Prostate gland (tissue), 2 donors: ENCODE measurements around the gene GMPPA. TPM values are rescaled to one million over a fixed set of nuclear protein-coding genes. Genes with fewer than 3 reads are reported as not detected.

Experiments
- DNase-seq: peaks from one replicate; pipeline ENCODE4 v3.0.0-alpha.2; 2019; ENCODE audit warnings: low spot score
- H3K27ac ChIP-seq, 2 donors: fragments of 200-600 bp; sonication (generic); 2 replicates each; pipeline ENCODE4 v1.5.1; 2017 to 2019
- H3K27me3 ChIP-seq: fragments of 200-600 bp; sonication (generic); replicated peaks from 2 replicates; pipeline ENCODE4 v1.5.1; 2019; ENCODE audit not compliant: insufficient read depth
- H3K36me3 ChIP-seq, 2 donors: fragments of 200-600 bp; sonication (generic); 1 replicate in 1 of 2; 2 replicates in 1 of 2; pipeline versions ENCODE4 v1.5.1 to v1.8.1; 2017 to 2019
- H3K4me1 ChIP-seq: fragments of 200-600 bp; sonication (generic); replicated peaks from 2 replicates; pipeline ENCODE4 v1.5.1; 2019
- H3K4me3 ChIP-seq, 2 donors: fragments of 200-600 bp; sonication (generic); 2 replicates each; pipeline ENCODE4 v1.5.1; 2017 to 2019
- H3K9me3 ChIP-seq: fragments of 200-600 bp; sonication (generic); 2 replicates; pipeline ENCODE4 v1.5.1; 2017
- POLR2A ChIP-seq: fragments of 450-650 bp; IDR thresholded peaks from one replicate; pipeline ENCODE4 v1.6.1; 2016; ENCODE audit warnings: antibody characterized with exemption, mild to moderate bottlenecking
- POLR2AphosphoS5 ChIP-seq: sonication (generic); formaldehyde crosslinking; IDR thresholded peaks from one replicate; pipeline ENCODE4 v1.6.1; 2017; ENCODE audit warnings: antibody characterized with exemption
- WGBS: methylation state at CpG from one replicate; pipeline ENCODE4 v1.1.5; 2018; 5-methylcytosine and 5-hydroxymethylcytosine counted together
- intact Hi-C: fragments of 100-400 bp; cut with DNase I; formaldehyde crosslinking; loops from one replicate; pipeline ENCODE4 v1.14.2; 2022
- total RNA-seq, 2 donors: library from RNA; depleted of rRNA; stranded (reverse); fragments of >200 nt; gene quantifications; one replicate each; pipeline ENCODE4 v1.1.0, GENCODE V29; 2016
- TF ChIP-seq, protein P1 (sequence below), 4 experiments: fragments of 200-600 bp in 2 of 4; fragments of 450-650 bp in 2 of 4; sonication (generic) in 2 of 4; IDR thresholded peaks; 1 replicate in 3 of 4; 2 replicates in 1 of 4; pipeline ENCODE4 v1.5.1; 2016 to 2019; ENCODE audit warnings: antibody characterized with exemption in 4 of 4, mild to moderate bottlenecking in 2 of 4, moderate library complexity in 2 of 4

GMPPA gene
- total RNA-seq, 2 donors from 2014 or later, result 41.2 to 53.8 TPM

DNA sequence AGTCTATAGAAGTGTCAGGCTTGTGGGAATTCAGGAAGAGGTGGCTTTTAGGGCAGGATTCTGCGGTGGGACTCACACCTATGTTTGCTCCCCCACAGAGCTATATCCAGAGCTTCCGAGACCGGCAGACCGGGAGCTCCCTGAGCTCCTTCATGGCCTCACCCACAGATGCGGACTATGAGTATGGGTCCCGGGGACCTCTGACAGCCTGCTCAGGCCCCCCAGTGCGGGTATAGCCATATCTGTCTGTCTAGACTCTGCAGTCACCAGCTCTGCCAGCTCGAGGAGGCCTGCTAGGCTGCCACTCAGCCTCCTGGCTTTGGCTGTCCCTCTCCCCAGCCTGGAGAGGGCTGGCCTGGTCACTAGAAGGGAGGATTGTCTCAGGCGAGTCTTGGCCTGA lies 50.9 kb downstream of the GMPPA start:
- intact Hi-C loops, result no loop called here
- no peak for TF ChIP-seq POLR2AphosphoS5
- TF ChIP-seq, protein P1, sequence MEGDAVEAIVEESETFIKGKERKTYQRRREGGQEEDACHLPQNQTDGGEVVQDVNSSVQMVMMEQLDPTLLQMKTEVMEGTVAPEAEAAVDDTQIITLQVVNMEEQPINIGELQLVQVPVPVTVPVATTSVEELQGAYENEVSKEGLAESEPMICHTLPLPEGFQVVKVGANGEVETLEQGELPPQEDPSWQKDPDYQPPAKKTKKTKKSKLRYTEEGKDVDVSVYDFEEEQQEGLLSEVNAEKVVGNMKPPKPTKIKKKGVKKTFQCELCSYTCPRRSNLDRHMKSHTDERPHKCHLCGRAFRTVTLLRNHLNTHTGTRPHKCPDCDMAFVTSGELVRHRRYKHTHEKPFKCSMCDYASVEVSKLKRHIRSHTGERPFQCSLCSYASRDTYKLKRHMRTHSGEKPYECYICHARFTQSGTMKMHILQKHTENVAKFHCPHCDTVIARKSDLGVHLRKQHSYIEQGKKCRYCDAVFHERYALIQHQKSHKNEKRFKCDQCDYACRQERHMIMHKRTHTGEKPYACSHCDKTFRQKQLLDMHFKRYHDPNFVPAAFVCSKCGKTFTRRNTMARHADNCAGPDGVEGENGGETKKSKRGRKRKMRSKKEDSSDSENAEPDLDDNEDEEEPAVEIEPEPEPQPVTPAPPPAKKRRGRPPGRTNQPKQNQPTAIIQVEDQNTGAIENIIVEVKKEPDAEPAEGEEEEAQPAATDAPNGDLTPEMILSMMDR (IDR thresholded peaks at IDR 0.05), result no peak
- no peak for TF ChIP-seq POLR2A
- no peaks in the 10 kb centered on the region for H3K36me3 ChIP-seq
- no peak overlapping the region for H3K27ac ChIP-seq
- H3K9me3 ChIP-seq, result no peaks in the 10 kb centered on the region
- no peak overlapping the region for H3K4me3 ChIP-seq
- DNase-seq, result no peak
- 89% methylated on average over 9 of the region's 9 CpGs for WGBS
- H3K27me3 ChIP-seq, result no peaks in the 10 kb centered on the region
- peaks cover 12% of the 10 kb centered on the region for H3K4me1 ChIP-seq

DNA sequence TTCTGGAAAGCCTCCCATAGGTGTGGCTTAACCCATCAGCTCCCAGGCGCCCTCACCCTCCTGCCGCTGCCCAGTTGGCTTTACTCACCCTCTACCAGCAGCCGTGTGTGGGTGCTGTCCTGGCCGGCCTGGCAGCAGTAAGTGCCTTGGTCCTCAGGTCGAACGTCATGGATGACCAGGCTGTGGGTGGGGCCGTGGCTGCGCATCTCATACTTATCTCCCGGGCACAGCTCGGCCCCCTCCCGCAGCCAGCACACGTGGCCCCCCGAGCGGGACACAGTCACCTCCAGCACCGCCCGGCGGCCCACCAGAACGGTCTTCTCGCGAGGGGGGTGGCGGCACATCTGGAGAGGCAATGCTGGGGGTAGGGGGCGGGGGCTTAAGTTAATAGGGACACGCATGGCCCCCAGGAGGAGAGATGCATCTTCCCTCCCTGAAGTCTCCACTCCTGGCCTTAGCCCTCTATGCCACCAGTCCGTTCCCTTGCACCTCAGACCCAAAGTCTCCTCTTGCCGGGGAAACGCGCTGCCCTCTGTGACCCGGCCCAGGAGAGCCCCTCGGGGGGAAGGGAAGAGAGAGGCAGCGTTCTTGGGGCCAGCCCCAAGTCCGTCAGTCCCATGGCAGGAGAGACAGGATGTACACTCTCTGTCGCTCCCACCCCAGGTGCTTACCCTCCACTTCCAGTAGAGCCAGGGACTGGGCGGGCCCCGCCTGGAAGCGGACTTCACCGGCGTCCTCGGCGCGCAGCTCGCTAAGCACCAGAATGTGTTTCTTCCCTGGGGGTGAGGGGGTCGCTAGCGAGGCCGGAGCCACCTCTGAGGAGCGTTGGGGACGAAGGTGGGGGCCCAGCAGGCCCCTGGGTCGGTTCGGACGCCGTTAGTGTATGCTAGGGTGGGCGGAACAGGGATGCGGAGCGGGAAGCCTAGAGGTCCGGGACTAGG lies 53.0 kb downstream of the GMPPA start:
- Histone ChIP-seq H3K27me3 (no peaks in the 10 kb centered on the region), H3K4me3 (peak overlapping the region; percentile 50 to 66), H3K36me3 (no peaks in the 10 kb centered on the region), H3K9me3 (no peaks in the 10 kb centered on the region), H3K4me1 (peaks cover 11% of the 10 kb centered on the region), H3K27ac (peak overlapping the region; percentile 77 to 81)
- intact Hi-C loops, result no loop called here
- DNase-seq, result no peak
- 9% methylated on average over 48 of the region's 54 CpGs for WGBS
- TF ChIP-seq, protein P1 (IDR thresholded peaks at IDR 0.05), result no peak
- TF ChIP-seq POLR2AphosphoS5 (no peak), POLR2A (no peak)

DNA sequence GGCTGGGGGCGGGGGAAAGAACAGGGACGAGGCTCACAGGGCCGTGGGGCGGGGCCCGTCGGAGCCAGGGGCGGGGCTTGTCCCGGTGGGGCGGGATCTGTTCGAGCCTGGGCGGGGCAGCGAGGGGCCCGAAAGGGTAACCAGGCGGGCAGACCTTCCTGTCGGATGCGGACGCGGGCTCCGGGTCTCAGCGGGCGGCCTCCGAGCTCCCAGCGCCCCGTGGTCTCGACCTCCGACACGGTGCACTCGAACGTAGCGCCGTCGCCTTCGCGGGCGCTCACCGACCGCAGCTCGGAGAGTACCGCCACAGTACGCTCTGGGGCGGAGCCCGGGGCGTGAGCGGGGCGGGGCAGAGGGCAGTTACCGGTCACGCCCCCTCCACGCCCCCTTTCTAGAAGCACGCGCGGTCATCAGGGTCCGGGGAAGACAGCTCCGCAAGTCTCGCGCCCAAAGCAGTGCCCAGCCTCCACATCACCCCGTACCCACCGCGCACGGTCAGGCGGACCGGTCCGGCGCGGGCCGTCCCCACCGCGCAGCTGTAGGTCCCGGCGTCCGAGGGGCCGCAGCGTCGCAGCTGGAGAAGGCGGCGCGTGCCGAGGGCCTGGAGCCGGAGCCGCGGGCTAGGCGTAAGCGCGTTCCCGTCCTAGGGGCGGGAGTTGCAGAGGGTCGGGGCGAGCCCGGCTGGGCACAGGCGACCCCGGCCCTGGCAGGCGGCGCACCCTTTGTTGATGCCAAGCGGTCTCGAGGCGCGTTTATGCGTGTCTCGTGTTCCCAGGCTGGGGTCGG lies 53.9 kb downstream of the GMPPA start:
- H3K9me3 ChIP-seq, result no peaks in the 10 kb centered on the region
- peaks cover 11% of the 10 kb centered on the region for H3K4me1 ChIP-seq
- no peaks in the 10 kb centered on the region for H3K27me3 ChIP-seq
- H3K4me3 ChIP-seq, result peak overlapping the region; percentile 50 to 66
- peak overlapping the region; percentile 77 to 81 for H3K27ac ChIP-seq
- DNase-seq, result peak; percentile 87
- TF ChIP-seq POLR2A (peak; percentile 44), POLR2AphosphoS5 (peak; percentile 75)
- TF ChIP-seq, protein P1 (IDR thresholded peaks at IDR 0.05), result no peak
- under 1% methylated on average over 50 of the region's 99 CpGs for WGBS
- H3K36me3 ChIP-seq, result no peaks in the 10 kb centered on the region
- intact Hi-C loops, result no loop called here

DNA sequence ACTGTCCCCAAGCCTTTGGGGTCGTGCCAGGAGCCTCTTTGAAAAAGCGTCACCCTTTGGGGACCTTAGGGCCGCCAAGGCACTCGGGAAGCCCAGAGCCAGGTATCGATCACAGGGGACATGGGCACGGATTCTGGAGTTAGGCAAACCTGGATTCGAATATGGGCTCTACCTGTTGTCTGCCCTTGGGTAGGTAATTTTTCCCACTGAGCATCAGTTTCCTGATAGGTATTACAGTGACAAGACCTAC lies 54.4 kb downstream of the GMPPA start:
- Histone ChIP-seq H3K36me3 (no peaks in the 10 kb centered on the region), H3K9me3 (no peaks in the 10 kb centered on the region), H3K27ac (peak overlapping the region; percentile 77 to 81), H3K4me3 (peak overlapping the region; percentile 50 to 66), H3K4me1 (peaks cover 11% of the 10 kb centered on the region), H3K27me3 (no peaks in the 10 kb centered on the region)
- TF ChIP-seq POLR2A (no peak), POLR2AphosphoS5 (no peak)
- TF ChIP-seq, protein P1 (IDR thresholded peaks at IDR 0.05), result no peak
- no peak for DNase-seq
- 19% methylated on average over 7 of the region's 7 CpGs for WGBS
- intact Hi-C loops, result no loop called here
